ENCODE data around the gene ADRM1. TPM values are rescaled to one million over a fixed set of nuclear protein-coding genes. Genes with fewer than 3 reads are reported as not detected.

ADRM1 gene
- total and polyA plus RNA-seq, 2 experiments from 2014 or later, result 206 to 243 TPM

- Mint-ChIP-seq H3K9me3 (no peaks in the 10 kb centered on the region), H3K4me3 (no peak overlapping the region), H3K27me3 (ENCODE audit: insufficient read depth, low read depth, poor library complexity) (no peaks in the 10 kb centered on the region), H3K27ac (no peak overlapping the region), H3K36me3 (ENCODE audit: low read depth) (peaks cover 17% of the 10 kb centered on the region), H3K4me1 (peaks cover 3% of the 10 kb centered on the region; the same call in 1 of the 3 replicates)
- TF ChIP-seq POLR2AphosphoS5 (IDR thresholded peaks at IDR 0.05; ENCODE audit: low read depth), result no peak
- TF ChIP-seq ZNF114 (CRISPR knock-in tag; IDR thresholded peaks at IDR 0.05), result no peak
- no peak for TF ChIP-seq STAT1 (IDR thresholded peaks at IDR 0.05; ENCODE audit: unreplicated experiment)
- TF ChIP-seq NANOG (IDR thresholded peaks at IDR 0.05; ENCODE audit: borderline replicate concordance), result no peak
- TF ChIP-seq, protein P1, sequence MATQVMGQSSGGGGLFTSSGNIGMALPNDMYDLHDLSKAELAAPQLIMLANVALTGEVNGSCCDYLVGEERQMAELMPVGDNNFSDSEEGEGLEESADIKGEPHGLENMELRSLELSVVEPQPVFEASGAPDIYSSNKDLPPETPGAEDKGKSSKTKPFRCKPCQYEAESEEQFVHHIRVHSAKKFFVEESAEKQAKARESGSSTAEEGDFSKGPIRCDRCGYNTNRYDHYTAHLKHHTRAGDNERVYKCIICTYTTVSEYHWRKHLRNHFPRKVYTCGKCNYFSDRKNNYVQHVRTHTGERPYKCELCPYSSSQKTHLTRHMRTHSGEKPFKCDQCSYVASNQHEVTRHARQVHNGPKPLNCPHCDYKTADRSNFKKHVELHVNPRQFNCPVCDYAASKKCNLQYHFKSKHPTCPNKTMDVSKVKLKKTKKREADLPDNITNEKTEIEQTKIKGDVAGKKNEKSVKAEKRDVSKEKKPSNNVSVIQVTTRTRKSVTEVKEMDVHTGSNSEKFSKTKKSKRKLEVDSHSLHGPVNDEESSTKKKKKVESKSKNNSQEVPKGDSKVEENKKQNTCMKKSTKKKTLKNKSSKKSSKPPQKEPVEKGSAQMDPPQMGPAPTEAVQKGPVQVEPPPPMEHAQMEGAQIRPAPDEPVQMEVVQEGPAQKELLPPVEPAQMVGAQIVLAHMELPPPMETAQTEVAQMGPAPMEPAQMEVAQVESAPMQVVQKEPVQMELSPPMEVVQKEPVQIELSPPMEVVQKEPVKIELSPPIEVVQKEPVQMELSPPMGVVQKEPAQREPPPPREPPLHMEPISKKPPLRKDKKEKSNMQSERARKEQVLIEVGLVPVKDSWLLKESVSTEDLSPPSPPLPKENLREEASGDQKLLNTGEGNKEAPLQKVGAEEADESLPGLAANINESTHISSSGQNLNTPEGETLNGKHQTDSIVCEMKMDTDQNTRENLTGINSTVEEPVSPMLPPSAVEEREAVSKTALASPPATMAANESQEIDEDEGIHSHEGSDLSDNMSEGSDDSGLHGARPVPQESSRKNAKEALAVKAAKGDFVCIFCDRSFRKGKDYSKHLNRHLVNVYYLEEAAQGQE (IDR thresholded peaks at IDR 0.05; ENCODE audit: unreplicated experiment), result no peak
- TF ChIP-seq, protein P2, sequence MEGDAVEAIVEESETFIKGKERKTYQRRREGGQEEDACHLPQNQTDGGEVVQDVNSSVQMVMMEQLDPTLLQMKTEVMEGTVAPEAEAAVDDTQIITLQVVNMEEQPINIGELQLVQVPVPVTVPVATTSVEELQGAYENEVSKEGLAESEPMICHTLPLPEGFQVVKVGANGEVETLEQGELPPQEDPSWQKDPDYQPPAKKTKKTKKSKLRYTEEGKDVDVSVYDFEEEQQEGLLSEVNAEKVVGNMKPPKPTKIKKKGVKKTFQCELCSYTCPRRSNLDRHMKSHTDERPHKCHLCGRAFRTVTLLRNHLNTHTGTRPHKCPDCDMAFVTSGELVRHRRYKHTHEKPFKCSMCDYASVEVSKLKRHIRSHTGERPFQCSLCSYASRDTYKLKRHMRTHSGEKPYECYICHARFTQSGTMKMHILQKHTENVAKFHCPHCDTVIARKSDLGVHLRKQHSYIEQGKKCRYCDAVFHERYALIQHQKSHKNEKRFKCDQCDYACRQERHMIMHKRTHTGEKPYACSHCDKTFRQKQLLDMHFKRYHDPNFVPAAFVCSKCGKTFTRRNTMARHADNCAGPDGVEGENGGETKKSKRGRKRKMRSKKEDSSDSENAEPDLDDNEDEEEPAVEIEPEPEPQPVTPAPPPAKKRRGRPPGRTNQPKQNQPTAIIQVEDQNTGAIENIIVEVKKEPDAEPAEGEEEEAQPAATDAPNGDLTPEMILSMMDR (conservative IDR thresholded peaks at IDR 0.05; ENCODE audit: low read depth in 2 of 2), result no peak
- TF ChIP-seq ZNF462 (CRISPR knock-in tag; IDR thresholded peaks at IDR 0.05), result no peak
- no peak for TF ChIP-seq EZH2 (IDR thresholded peaks at IDR 0.05; ENCODE audit: low read depth, unreplicated experiment)
- TF ChIP-seq ZNF331 (CRISPR knock-in tag; IDR thresholded peaks at IDR 0.05; ENCODE audit: low read depth), result no peak
- TF ChIP-seq JUNB (IDR thresholded peaks at IDR 0.05; ENCODE audit: unreplicated experiment), result no peak
- no peak for TF ChIP-seq CREB1 (CRISPR knock-in tag; IDR thresholded peaks at IDR 0.05; ENCODE audit: low read depth)
- TF ChIP-seq ETS1 (IDR thresholded peaks at IDR 0.05), result no peak
- no peak for TF ChIP-seq EZH2phosphoT487 (IDR thresholded peaks at IDR 0.05; ENCODE audit: unreplicated experiment)
- ATAC-seq, result no peak
- H4K20me1 ChIP-seq (replicated peaks; ENCODE audit: insufficient read depth), result no peaks in the 10 kb centered on the region; the same call in 1 of the 2 replicates
- H2AFZ ChIP-seq, result no peak overlapping the region
- H3K4me3 ChIP-seq, result no peak overlapping the region
- H3K9me2 ChIP-seq (ENCODE audit: insufficient read depth), result no peaks in the 10 kb centered on the region
- no peaks in the 10 kb centered on the region for H3K27me3 ChIP-seq (ENCODE audit: insufficient read depth)
- H3K36me3 ChIP-seq (ENCODE audit: insufficient read depth), result no peaks in the 10 kb centered on the region
- DNase-seq (ENCODE audit: low spot score), result no peak
- no peaks in the 10 kb centered on the region for H3K79me2 ChIP-seq (replicated peaks; ENCODE audit: insufficient read depth)
- H3K4me1 ChIP-seq (ENCODE audit: insufficient read depth), result no peaks in the 10 kb centered on the region
- H3K4me2 ChIP-seq, result no peak overlapping the region
- H3K27ac ChIP-seq (ENCODE audit: low read depth), result no peak overlapping the region
- no peaks in the 10 kb centered on the region for H3F3A ChIP-seq (replicated peaks; ENCODE audit: low read depth)
Measured at GRCh38 chr20:62273416-62273815, 29.4 kb upstream of the ADRM1 start.

All from GM23338 (cell line).